ENCODE data around the gene EXOC4.

DNA sequence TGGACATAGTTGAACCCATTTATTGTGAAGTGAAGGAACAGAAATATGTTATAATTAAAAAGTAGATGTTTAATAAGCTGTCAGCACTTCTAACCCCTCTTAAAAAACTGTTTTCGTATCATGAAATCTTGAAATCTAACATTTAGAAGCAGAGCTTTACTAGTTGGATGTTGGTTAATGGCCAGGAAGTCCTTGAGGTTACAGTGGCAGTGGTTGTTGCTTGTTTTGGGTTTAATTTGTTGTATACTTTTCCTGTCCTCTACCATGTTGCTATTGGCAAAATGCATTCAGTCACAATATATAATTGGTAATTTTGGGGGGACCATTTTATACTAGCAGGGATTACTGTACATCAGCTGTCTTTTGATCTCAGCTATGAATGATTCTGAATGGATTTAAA is 60.7 kb downstream of the EXOC4 start:
- TF ChIP-seq, protein P1, sequence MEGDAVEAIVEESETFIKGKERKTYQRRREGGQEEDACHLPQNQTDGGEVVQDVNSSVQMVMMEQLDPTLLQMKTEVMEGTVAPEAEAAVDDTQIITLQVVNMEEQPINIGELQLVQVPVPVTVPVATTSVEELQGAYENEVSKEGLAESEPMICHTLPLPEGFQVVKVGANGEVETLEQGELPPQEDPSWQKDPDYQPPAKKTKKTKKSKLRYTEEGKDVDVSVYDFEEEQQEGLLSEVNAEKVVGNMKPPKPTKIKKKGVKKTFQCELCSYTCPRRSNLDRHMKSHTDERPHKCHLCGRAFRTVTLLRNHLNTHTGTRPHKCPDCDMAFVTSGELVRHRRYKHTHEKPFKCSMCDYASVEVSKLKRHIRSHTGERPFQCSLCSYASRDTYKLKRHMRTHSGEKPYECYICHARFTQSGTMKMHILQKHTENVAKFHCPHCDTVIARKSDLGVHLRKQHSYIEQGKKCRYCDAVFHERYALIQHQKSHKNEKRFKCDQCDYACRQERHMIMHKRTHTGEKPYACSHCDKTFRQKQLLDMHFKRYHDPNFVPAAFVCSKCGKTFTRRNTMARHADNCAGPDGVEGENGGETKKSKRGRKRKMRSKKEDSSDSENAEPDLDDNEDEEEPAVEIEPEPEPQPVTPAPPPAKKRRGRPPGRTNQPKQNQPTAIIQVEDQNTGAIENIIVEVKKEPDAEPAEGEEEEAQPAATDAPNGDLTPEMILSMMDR (IDR thresholded peaks at IDR 0.05): no peak
- no peak for TF ChIP-seq POLR2A (IDR thresholded peaks at IDR 0.05)
